IMR-90 (cell line): Measurements from ENCODE around the gene SPAG4. TPM values are rescaled to one million over a fixed set of nuclear protein-coding genes. Genes with fewer than 3 reads are reported as not detected.

Experiments used
- ATAC-seq: fragments of 200-7000 bp; cut with Tn5 transposase; 2 replicates; pipeline ENCODE4 v1.9.1; 2020; ENCODE audit warnings: low read depth, mild to moderate bottlenecking, moderate library complexity
- BruUV-seq: library from RNA; stranded (reverse); fragments of 400-500 nt; replicated peaks from 2 replicates; lab custom pipeline; 2021; lab: Mats Ljungman, UMichigan
- CTCF ChIA-PET: fragments of 300-600 bp; formaldehyde crosslinking; extraction: SDS; loops from one replicate; lab custom pipeline; 2021; ENCODE audit warnings: antibody characterized with exemption; lab: Yijun Ruan, JAX
- POLR2A ChIA-PET: fragments of 300-600 bp; sonication (Branson Sonifier 250); formaldehyde crosslinking; loops from one replicate; lab custom pipeline; 2022; ENCODE audit warnings: antibody characterized with exemption; ENCODE audit not compliant: unreplicated experiment; lab: Charles Lee
- DNase-seq: peaks from one replicate; pipeline ENCODE4 v3.0.0; 2013
- H2AFZ ChIP-seq: replicated peaks from 2 replicates; pipeline ENCODE3; 2013; ENCODE audit warnings: low read length, mild to moderate bottlenecking; ENCODE audit not compliant: poor library complexity
- H2AK5ac ChIP-seq: 2 replicates; pipeline ENCODE4 v1.6.1; 2013; ENCODE audit warnings: low read depth, low read length, inconsistent platforms
- H2AK9ac ChIP-seq: replicated peaks from 2 replicates; pipeline ENCODE3; 2013; ENCODE audit warnings: mild to moderate bottlenecking, low read depth, low read length, moderate library complexity; ENCODE audit not compliant: poor library complexity
- H2BK120ac ChIP-seq: 2 replicates; pipeline ENCODE4 v1.6.1; 2013; ENCODE audit warnings: low read depth, low read length, inconsistent platforms
- H2BK15ac ChIP-seq: 3 replicates; pipeline ENCODE4 v1.6.1; 2013; ENCODE audit warnings: low read depth, low read length, inconsistent platforms
- H2BK20ac ChIP-seq: 2 replicates; pipeline ENCODE4 v1.6.1; 2013; ENCODE audit warnings: low read depth, mild to moderate bottlenecking, inconsistent platforms, low read length, moderate library complexity
- H2BK5ac ChIP-seq: 2 replicates; pipeline ENCODE4 v1.6.1; 2013; ENCODE audit warnings: mild to moderate bottlenecking, low read depth, low read length, inconsistent platforms; ENCODE audit not compliant: poor library complexity, severe bottlenecking
- H3K14ac ChIP-seq: replicated peaks from 2 replicates; pipeline ENCODE4 v1.6.1; 2013; ENCODE audit warnings: low read depth, low read length, inconsistent platforms
- H3K18ac ChIP-seq: 2 replicates; pipeline ENCODE4 v1.6.1; 2013; ENCODE audit warnings: low read depth, low read length, control low read depth
- H3K23ac ChIP-seq: 2 replicates; pipeline ENCODE4 v1.6.1; 2013; ENCODE audit warnings: low read depth, low read length, inconsistent platforms
- H3K27ac ChIP-seq: 2 replicates; pipeline ENCODE4 v1.5.1; 2013; ENCODE audit warnings: mild to moderate bottlenecking, control low read depth, low read length; ENCODE audit not compliant: insufficient read depth
- H3K27me3 ChIP-seq: 2 replicates; pipeline ENCODE4 v1.6.1; 2013; ENCODE audit warnings: low read length; ENCODE audit not compliant: control insufficient read depth, insufficient read depth
- H3K36me3 ChIP-seq: 2 replicates; pipeline ENCODE4 v1.6.1; 2013; ENCODE audit warnings: low read length, mixed read lengths; ENCODE audit not compliant: control insufficient read depth, insufficient read depth
- H3K4ac ChIP-seq: 2 replicates; pipeline ENCODE4 v1.6.1; 2013; ENCODE audit warnings: low read depth, low read length, inconsistent platforms
- H3K4me1 ChIP-seq: 2 replicates; pipeline ENCODE4 v1.6.1; 2013; ENCODE audit warnings: low read length, mixed read lengths; ENCODE audit not compliant: control insufficient read depth, insufficient read depth
- H3K4me2 ChIP-seq: 2 replicates; pipeline ENCODE4 v1.6.1; 2013; ENCODE audit warnings: low read depth, mild to moderate bottlenecking, control low read depth, low read length, moderate library complexity
- H3K4me3 ChIP-seq: 2 replicates; pipeline ENCODE4 v1.5.1; 2013; ENCODE audit warnings: low read depth, mild to moderate bottlenecking, control low read depth, low read length, moderate library complexity; ENCODE audit not compliant: insufficient read depth
- H3K56ac ChIP-seq: 2 replicates; pipeline ENCODE4 v1.6.1; 2013; ENCODE audit warnings: low read length, inconsistent platforms; ENCODE audit not compliant: insufficient read depth; ENCODE audit errors: extremely low read depth
- H3K79me1 ChIP-seq, 2 experiments: 2 replicates each; pipeline ENCODE4 v1.6.1; 2013; ENCODE audit warnings: low read length in 2 of 2, inconsistent platforms in 1 of 2, low read depth in 1 of 2
- H3K9ac ChIP-seq: 2 replicates; pipeline ENCODE4 v1.6.1; 2013; ENCODE audit warnings: low read depth, low read length, control low read depth
- H3K9me1 ChIP-seq: 2 replicates; pipeline ENCODE4 v1.6.1; 2013; ENCODE audit warnings: low read length, inconsistent platforms; ENCODE audit not compliant: insufficient read depth
- H3K9me3 ChIP-seq: 2 replicates; pipeline ENCODE4 v1.6.1; 2013; ENCODE audit warnings: low read length; ENCODE audit not compliant: control insufficient read depth, insufficient read depth
- H4K20me1 ChIP-seq: 2 replicates; pipeline ENCODE4 v1.6.1; 2013; ENCODE audit warnings: low read length, inconsistent platforms; ENCODE audit not compliant: insufficient read depth
- H4K5ac ChIP-seq: 2 replicates; pipeline ENCODE4 v1.6.1; 2013; ENCODE audit warnings: mild to moderate bottlenecking, low read depth, low read length, control low read depth
- H4K8ac ChIP-seq, 2 experiments: 2 replicates each; pipeline ENCODE4 v1.6.1; 2013; ENCODE audit warnings: low read depth in 2 of 2, low read length in 2 of 2, control low read depth in 1 of 2, inconsistent platforms in 1 of 2
- H4K91ac ChIP-seq: 2 replicates; pipeline ENCODE4 v1.6.1; 2013; ENCODE audit warnings: low read depth, low read length, inconsistent platforms; ENCODE audit not compliant: insufficient read depth
- BHLHE40 ChIP-seq: fragments of 150-350 bp; IDR thresholded peaks from 2 replicates; pipeline ENCODE4 v1.6.1; 2016; ENCODE audit warnings: mild to moderate bottlenecking, low read depth, low read length
- CEBPB ChIP-seq: IDR thresholded peaks from 2 replicates; pipeline ENCODE4 v1.6.1; 2012; ENCODE audit warnings: low read depth, low read length, improper control_type of control experiment
- CHD1 ChIP-seq: IDR thresholded peaks from 2 replicates; pipeline ENCODE4 v1.6.1; 2012; ENCODE audit warnings: low read depth, low read length, improper control_type of control experiment
- FOS ChIP-seq: fragments of 150-350 bp; IDR thresholded peaks from 2 replicates; pipeline ENCODE4 v1.6.1; 2016; ENCODE audit warnings: low read depth, low read length
- MAFK ChIP-seq: IDR thresholded peaks from 2 replicates; pipeline ENCODE4 v1.6.1; 2012; ENCODE audit warnings: low read depth, low read length, improper control_type of control experiment
- MAZ ChIP-seq: IDR thresholded peaks from 2 replicates; pipeline ENCODE4 v1.6.1; 2012; ENCODE audit warnings: low read depth, mild to moderate bottlenecking, low read length, improper control_type of control experiment, moderate library complexity, borderline replicate concordance
- MXI1 ChIP-seq: IDR thresholded peaks from 2 replicates; pipeline ENCODE4 v1.6.1; 2012; ENCODE audit warnings: low read depth, mild to moderate bottlenecking, low read length, moderate library complexity, borderline replicate concordance
- NFE2L2 ChIP-seq: fragments of 150-350 bp; IDR thresholded peaks from 2 replicates; pipeline ENCODE4 v1.6.1; 2016; ENCODE audit warnings: low read depth, mild to moderate bottlenecking, low read length
- POLR2A ChIP-seq: IDR thresholded peaks from 2 replicates; pipeline ENCODE4 v1.6.1; 2012; ENCODE audit warnings: mild to moderate bottlenecking, low read depth, low read length
- RAD21 ChIP-seq: IDR thresholded peaks from 2 replicates; pipeline ENCODE4 v1.6.1; 2012; ENCODE audit warnings: low read length, improper control_type of control experiment
- RCOR1 ChIP-seq: IDR thresholded peaks from 2 replicates; pipeline ENCODE4 v1.6.1; 2012; ENCODE audit warnings: mild to moderate bottlenecking, low read length, improper control_type of control experiment; ENCODE audit not compliant: insufficient replicate concordance
- RFX5 ChIP-seq: IDR thresholded peaks from 2 replicates; pipeline ENCODE4 v1.8.0; 2012; ENCODE audit warnings: low read depth, mild to moderate bottlenecking, low read length, moderate library complexity
- SMC3 ChIP-seq: fragments of 150-350 bp; IDR thresholded peaks from 2 replicates; pipeline ENCODE4 v1.6.1; 2016; ENCODE audit warnings: low read depth, mild to moderate bottlenecking, antibody characterized with exemption, low read length, moderate library complexity
- WGBS, 2 experiments: methylation state at CpG; one replicate each; pipeline versions ENCODE4 v1.1.5 to v1.1.7; 2013; ENCODE audit warnings: missing lambda C conversion rate in 2 of 2; ENCODE audit not compliant: insufficient read length in 1 of 2; ENCODE audit errors: extremely low coverage in 2 of 2; 5-methylcytosine and 5-hydroxymethylcytosine counted together
- dilution Hi-C: fragments of 300-500 bp; cut with HindIII; formaldehyde crosslinking; loops from one replicate; pipeline ENCODE4 v1.14.3; 2018; ENCODE audit warnings: low sequenced_read_pairs; ENCODE audit not compliant: unreplicated experiment
- in situ Hi-C: fragments of 300-500 bp; cut with MboI; formaldehyde crosslinking; loops from 3 replicates; pipeline ENCODE4 v1.14.3; 2019; ENCODE audit warnings: low sequenced_read_pairs, inconsistent platforms, mixed read lengths
- intact Hi-C: fragments of 100-400 bp; cut with micrococcal nuclease; formaldehyde crosslinking; loops from 2 replicates; pipeline ENCODE4 v1.10.0; 2022
- polyA plus RNA-seq, 3 experiments: library from polyadenylated mRNA; depleted of rRNA; stranded (reverse); fragments of >200 nt; gene quantifications; 2 replicates each; pipeline ENCODE4 v1.2.3, GENCODE V29; 2012; ENCODE audit warnings: low replicate concordance in 1 of 3
- total RNA-seq: library from RNA; depleted of rRNA; stranded (reverse); fragments of >200 nt; gene quantifications from 2 replicates; pipeline ENCODE4 v1.2.3, GENCODE V29; 2012
- TF ChIP-seq, protein P1 (sequence below): fragments of 150-350 bp; IDR thresholded peaks from 2 replicates; pipeline ENCODE4 v1.6.1; 2016; ENCODE audit warnings: low read depth, mild to moderate bottlenecking, low read length, moderate library complexity, borderline replicate concordance
- TF ChIP-seq, protein P2 (sequence below): fragments of 150-350 bp; IDR thresholded peaks from 2 replicates; pipeline ENCODE4 v1.6.1; 2017; ENCODE audit warnings: mild to moderate bottlenecking, antibody characterized with exemption, low read length, low read depth
- TF ChIP-seq, protein P3 (sequence below): conservative IDR thresholded peaks from 2 replicates; pipeline ENCODE4 v1.5.1; 2012; ENCODE audit warnings: mild to moderate bottlenecking, low read depth, low read length, improper control_type of control experiment

Gene SPAG4
- total and polyA plus RNA-seq, 2 of the 4 experiments (the other 2 are of a cell fraction) = 1.8 to 5.5 TPM

GRCh38 chr20:35610833-35611427 is 4.7 kb upstream of the SPAG4 start:
- Histone ChIP-seq H2AFZ (no peak overlapping the region), H3K18ac (no peak overlapping the region), H3K4me2 (no peak overlapping the region), H3K27ac (no peak overlapping the region), H3K27me3 (no peaks in the 10 kb centered on the region), H4K91ac (no peak overlapping the region), H3K9ac (no peak overlapping the region), H3K4ac (no peak overlapping the region), H2BK15ac (no peak overlapping the region), H2BK120ac (no peak overlapping the region), H4K20me1 (no peaks in the 10 kb centered on the region), H3K14ac (no peak overlapping the region), H3K9me1 (no peaks in the 10 kb centered on the region), H3K56ac (no peak overlapping the region), H3K4me1 (0 out of 2 replicates have a peak, but pooled peaks cover 2% of the 10 kb centered on the region), H3K4me3 (no peak overlapping the region), H3K9me3 (no peaks in the 10 kb centered on the region), H3K36me3 (no peaks in the 10 kb centered on the region), H4K8ac (no peak overlapping the region), H2BK5ac (no peak overlapping the region), H4K5ac (no peak overlapping the region), H2AK5ac (no peak overlapping the region), H2AK9ac (no peak overlapping the region), H3K23ac (no peak overlapping the region), H3K79me1 (no peaks in the 10 kb centered on the region), H2BK20ac (no peak overlapping the region)
- POLR2A ChIA-PET = no interaction called here
- TF ChIP-seq SMC3 (no peak), BHLHE40 (no peak), RCOR1 (no peak), MAFK (no peak), MAZ (no peak), NFE2L2 (no peak), POLR2A (no peak), CHD1 (no peak), FOS (no peak), RFX5 (no peak), MXI1 (no peak), RAD21 (no peak), CEBPB (no peak)
- TF ChIP-seq, protein P1, sequence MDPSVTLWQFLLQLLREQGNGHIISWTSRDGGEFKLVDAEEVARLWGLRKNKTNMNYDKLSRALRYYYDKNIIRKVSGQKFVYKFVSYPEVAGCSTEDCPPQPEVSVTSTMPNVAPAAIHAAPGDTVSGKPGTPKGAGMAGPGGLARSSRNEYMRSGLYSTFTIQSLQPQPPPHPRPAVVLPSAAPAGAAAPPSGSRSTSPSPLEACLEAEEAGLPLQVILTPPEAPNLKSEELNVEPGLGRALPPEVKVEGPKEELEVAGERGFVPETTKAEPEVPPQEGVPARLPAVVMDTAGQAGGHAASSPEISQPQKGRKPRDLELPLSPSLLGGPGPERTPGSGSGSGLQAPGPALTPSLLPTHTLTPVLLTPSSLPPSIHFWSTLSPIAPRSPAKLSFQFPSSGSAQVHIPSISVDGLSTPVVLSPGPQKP = no peak
- TF ChIP-seq, protein P2, sequence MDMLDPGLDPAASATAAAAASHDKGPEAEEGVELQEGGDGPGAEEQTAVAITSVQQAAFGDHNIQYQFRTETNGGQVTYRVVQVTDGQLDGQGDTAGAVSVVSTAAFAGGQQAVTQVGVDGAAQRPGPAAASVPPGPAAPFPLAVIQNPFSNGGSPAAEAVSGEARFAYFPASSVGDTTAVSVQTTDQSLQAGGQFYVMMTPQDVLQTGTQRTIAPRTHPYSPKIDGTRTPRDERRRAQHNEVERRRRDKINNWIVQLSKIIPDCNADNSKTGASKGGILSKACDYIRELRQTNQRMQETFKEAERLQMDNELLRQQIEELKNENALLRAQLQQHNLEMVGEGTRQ = no peak
- TF ChIP-seq, protein P3, sequence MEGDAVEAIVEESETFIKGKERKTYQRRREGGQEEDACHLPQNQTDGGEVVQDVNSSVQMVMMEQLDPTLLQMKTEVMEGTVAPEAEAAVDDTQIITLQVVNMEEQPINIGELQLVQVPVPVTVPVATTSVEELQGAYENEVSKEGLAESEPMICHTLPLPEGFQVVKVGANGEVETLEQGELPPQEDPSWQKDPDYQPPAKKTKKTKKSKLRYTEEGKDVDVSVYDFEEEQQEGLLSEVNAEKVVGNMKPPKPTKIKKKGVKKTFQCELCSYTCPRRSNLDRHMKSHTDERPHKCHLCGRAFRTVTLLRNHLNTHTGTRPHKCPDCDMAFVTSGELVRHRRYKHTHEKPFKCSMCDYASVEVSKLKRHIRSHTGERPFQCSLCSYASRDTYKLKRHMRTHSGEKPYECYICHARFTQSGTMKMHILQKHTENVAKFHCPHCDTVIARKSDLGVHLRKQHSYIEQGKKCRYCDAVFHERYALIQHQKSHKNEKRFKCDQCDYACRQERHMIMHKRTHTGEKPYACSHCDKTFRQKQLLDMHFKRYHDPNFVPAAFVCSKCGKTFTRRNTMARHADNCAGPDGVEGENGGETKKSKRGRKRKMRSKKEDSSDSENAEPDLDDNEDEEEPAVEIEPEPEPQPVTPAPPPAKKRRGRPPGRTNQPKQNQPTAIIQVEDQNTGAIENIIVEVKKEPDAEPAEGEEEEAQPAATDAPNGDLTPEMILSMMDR = no peak
- intact Hi-C loops = loop anchor here (10.0 kb wide), 1 partner anchor 96 kb away; no protein-coding TSS in a partner anchor
- in situ Hi-C loops = no loop called here
- DNase-seq = no peak
- BruUV-seq = no TSS peak
- ATAC-seq = no peak
- dilution Hi-C loops = no loop called here
- CTCF ChIA-PET = no interaction called here
- 67% methylated on average over 4 of the region's 9 CpGs; no CpG with 5 or more reads in 1 of the 2 experiments for WGBS, 2 experiments
